AG08396 (cell line): ENCODE results near the gene BAAT.
"Not testable (repeated sequence)": the region's sequence is repeated elsewhere in the genome, so short reads cannot be mapped to it uniquely, and the experiment has no call there.

Source experiments
- DNase-seq: peaks from one replicate; pipeline ENCODE4 v3.0.0; 2012; ENCODE audit warnings: low spot score, mixed read lengths

The BAAT gene

GRCh38 chr9:101384873-101385536, at the start of gene BAAT:
TSS of gene BAAT (minus strand) at chr9:101385006. CDS start at chr9:101371404, 13,602 bp downstream.
- not testable (repeated sequence) for DNase-seq

- DNase-seq, result no peak
These were observed 48.4 kb upstream of the BAAT start for GRCh38 chr9:101433229-101433628.

GRCh38 chr9:101432740-101433139, 47.9 kb upstream of the BAAT start:
- DNase-seq, result no peak

- DNase-seq, result no peak
These were observed 47.4 kb upstream of the BAAT start for GRCh38 chr9:101432171-101432570.

GRCh38 chr9:101429736-101430135, 44.9 kb upstream of the BAAT start:
- DNase-seq, result no peak

- no peak for DNase-seq
These were observed 44.1 kb upstream of the BAAT start for GRCh38 chr9:101428909-101429308.

- no peak for DNase-seq
These were observed 43.3 kb upstream of the BAAT start for GRCh38 chr9:101427957-101428655.

- DNase-seq, result no peak
These were observed 42.6 kb upstream of the BAAT start for GRCh38 chr9:101427358-101427757.

GRCh38 chr9:101421653-101422065, 36.9 kb upstream of the BAAT start:
- no peak for DNase-seq

GRCh38 chr9:101419863-101420262, 35.1 kb upstream of the BAAT start:
- DNase-seq, result no peak

GRCh38 chr9:101418518-101419430, 34.0 kb upstream of the BAAT start:
- no peak for DNase-seq

- no peak for DNase-seq
These were observed 33.2 kb upstream of the BAAT start for GRCh38 chr9:101417977-101418376.

GRCh38 chr9:101417389-101417788, 32.6 kb upstream of the BAAT start:
- no peak for DNase-seq

GRCh38 chr9:101415578-101415977, 30.8 kb upstream of the BAAT start:
- DNase-seq, result no peak

- DNase-seq, result no peak
These were observed 30.0 kb upstream of the BAAT start for GRCh38 chr9:101414839-101415238.

- no peak for DNase-seq
These were observed 24.3 kb upstream of the BAAT start for GRCh38 chr9:101409079-101409477.

- no peak for DNase-seq
These were observed 23.7 kb upstream of the BAAT start for GRCh38 chr9:101408374-101409078.

- no peak for DNase-seq
These were observed 18.9 kb upstream of the BAAT start for GRCh38 chr9:101403516-101404285.

- no peak for DNase-seq
These were observed 15.3 kb upstream of the BAAT start for GRCh38 chr9:101400120-101400519.

- DNase-seq, result no peak
These were observed 14.8 kb upstream of the BAAT start for GRCh38 chr9:101399643-101399970.

GRCh38 chr9:101398930-101399642, 14.3 kb upstream of the BAAT start:
- no peak for DNase-seq
